ENCODE data around the gene ATF7IP2. TPM values are rescaled to one million over a fixed set of nuclear protein-coding genes. Genes with fewer than 3 reads are reported as not detected.

Gene ATF7IP2
- total and polyA plus RNA-seq, 2 of the 13 experiments (the other 11 are each of a cell fraction or from before 2014, with no cell fraction given): 117 to 217 TPM

- no peak for TF ChIP-seq KDM5A (IDR thresholded peaks at IDR 0.05; ENCODE audit: borderline replicate concordance, low read length)
- TF ChIP-seq NR2F6 (IDR thresholded peaks at IDR 0.05): peak; percentile 52; the same call in 1 of the 2 replicates
- TF ChIP-seq NR2F6 (CRISPR knock-in tag; IDR thresholded peaks at IDR 0.05): no peak
- no peak for TF ChIP-seq JDP2 (CRISPR knock-in tag; IDR thresholded peaks at IDR 0.05; ENCODE audit: borderline replicate concordance)
- no peak for TF ChIP-seq ZNF331 (CRISPR knock-in tag; IDR thresholded peaks at IDR 0.05)
- TF ChIP-seq ZNF777 (CRISPR knock-in tag; IDR thresholded peaks at IDR 0.05): no peak
- TF ChIP-seq MAFG (CRISPR knock-in tag; IDR thresholded peaks at IDR 0.05): no peak
- TF ChIP-seq ZSCAN5A (CRISPR knock-in tag; IDR thresholded peaks at IDR 0.05; ENCODE audit: borderline replicate concordance): no peak
- no peak for TF ChIP-seq ZNF766 (CRISPR knock-in tag; IDR thresholded peaks at IDR 0.05; ENCODE audit: borderline replicate concordance)
- no peak for TF ChIP-seq HNRNPLL (IDR thresholded peaks at IDR 0.05; ENCODE audit: low read depth, low read length, poor library complexity, severe bottlenecking)
- no peak for TF ChIP-seq NFRKB (IDR thresholded peaks at IDR 0.05)
- peak; percentile 86 for TF ChIP-seq ZNF619 (CRISPR knock-in tag; IDR thresholded peaks at IDR 0.05)
- no peak for TF ChIP-seq HOMEZ (CRISPR knock-in tag; IDR thresholded peaks at IDR 0.05; ENCODE audit: low read depth)
- no peak for TF ChIP-seq ZNF710 (CRISPR knock-in tag; IDR thresholded peaks at IDR 0.05; ENCODE audit: borderline replicate concordance)
- no peak for TF ChIP-seq ZNF891 (CRISPR knock-in tag; IDR thresholded peaks at IDR 0.05)
- TF ChIP-seq ZNF639 (CRISPR knock-in tag; conservative IDR thresholded peaks at IDR 0.05): no peak
- no peak for TF ChIP-seq ZNF672 (CRISPR knock-in tag; IDR thresholded peaks at IDR 0.05)
- no peak for TF ChIP-seq ZNF740 (CRISPR knock-in tag; IDR thresholded peaks at IDR 0.05)
- TF ChIP-seq ZNF660 (CRISPR knock-in tag; IDR thresholded peaks at IDR 0.05; ENCODE audit: borderline replicate concordance, low read depth): no peak
- no peak for TF ChIP-seq FOXC1 (CRISPR knock-in tag; IDR thresholded peaks at IDR 0.05; ENCODE audit: borderline replicate concordance)
- TF ChIP-seq ZNF549 (CRISPR knock-in tag; IDR thresholded peaks at IDR 0.05): no peak
- TF ChIP-seq PAX8 (CRISPR knock-in tag; IDR thresholded peaks at IDR 0.05; ENCODE audit: borderline replicate concordance): no peak
- TF ChIP-seq CREBL2 (CRISPR knock-in tag; IDR thresholded peaks at IDR 0.05; ENCODE audit: borderline replicate concordance): 0 out of 2 replicates have a peak, but pooled peaks have one; percentile 31
These were observed 28.7 kb upstream of the ATF7IP2 start (continued) for GRCh38 chr16:10356870-10357842.
